H9 (cell line): Measurements from ENCODE around the gene ARFGAP2. TPM values are rescaled to one million over a fixed set of nuclear protein-coding genes. Genes with fewer than 3 reads are reported as not detected.

Source experiments
- DNase-seq: peaks from one replicate; pipeline ENCODE4 v3.0.0-alpha.2; 2017
- H2AFZ ChIP-seq: one replicate; pipeline ENCODE4 v1.6.1; 2013; ENCODE audit warnings: mild to moderate bottlenecking, low read length, control low read depth, moderate library complexity
- H2AK5ac ChIP-seq: 2 replicates; pipeline ENCODE4 v1.6.1; 2013; ENCODE audit warnings: low read length, control low read depth, mixed read lengths; ENCODE audit not compliant: insufficient read length
- H2BK120ac ChIP-seq: one replicate; pipeline ENCODE4 v1.6.1; 2013; ENCODE audit warnings: low read depth, mild to moderate bottlenecking, low read length, control low read depth, inconsistent platforms; ENCODE audit not compliant: poor library complexity, severe bottlenecking
- H2BK12ac ChIP-seq: 2 replicates; pipeline ENCODE4 v1.6.1; 2013; ENCODE audit warnings: low read length, control low read depth, mixed read lengths, low read depth; ENCODE audit not compliant: insufficient read length
- H2BK15ac ChIP-seq: 2 replicates; pipeline ENCODE4 v1.6.1; 2013; ENCODE audit warnings: low read depth, low read length, control low read depth
- H2BK20ac ChIP-seq: one replicate; pipeline ENCODE4 v1.6.1; 2013; ENCODE audit warnings: low read depth, mild to moderate bottlenecking, low read length, control low read depth, inconsistent platforms; ENCODE audit not compliant: poor library complexity, severe bottlenecking
- H2BK5ac ChIP-seq: 2 replicates; pipeline ENCODE4 v1.6.1; 2013; ENCODE audit warnings: low read length, control low read depth, mixed read lengths; ENCODE audit not compliant: insufficient read length
- H3K14ac ChIP-seq: 2 replicates; pipeline ENCODE4 v1.6.1; 2013; ENCODE audit warnings: low read length, control low read depth; ENCODE audit not compliant: insufficient read depth
- H3K18ac ChIP-seq: 2 replicates; pipeline ENCODE4 v1.6.1; 2013; ENCODE audit warnings: low read depth, mild to moderate bottlenecking, mixed read lengths, low read length, control low read depth; ENCODE audit not compliant: insufficient read length
- H3K23ac ChIP-seq: 2 replicates; pipeline ENCODE4 v1.6.1; 2013; ENCODE audit warnings: low read length, control low read depth, mixed read lengths, low read depth; ENCODE audit not compliant: insufficient read length
- H3K23me2 ChIP-seq: 2 replicates; pipeline ENCODE4 v1.6.1; 2013; ENCODE audit warnings: low read depth, mild to moderate bottlenecking, mixed read lengths, low read length, control low read depth; ENCODE audit not compliant: insufficient read length, poor library complexity, severe bottlenecking
- H3K27ac ChIP-seq: 2 replicates; pipeline ENCODE4 v1.5.1; 2013; ENCODE audit warnings: low read length, control low read depth, mixed read lengths, low read depth; ENCODE audit not compliant: insufficient read length
- H3K27me3 ChIP-seq: 2 replicates; pipeline ENCODE4 v1.6.1; 2013; ENCODE audit warnings: low read length, control low read depth, inconsistent platforms; ENCODE audit not compliant: insufficient read depth
- H3K4ac ChIP-seq: 2 replicates; pipeline ENCODE4 v1.6.1; 2013; ENCODE audit warnings: low read depth, mild to moderate bottlenecking, control low read depth, inconsistent platforms, low read length, moderate library complexity
- H3K4me1 ChIP-seq: 2 replicates; pipeline ENCODE4 v1.6.1; 2013; ENCODE audit warnings: low read length, control low read depth, inconsistent platforms; ENCODE audit not compliant: insufficient read depth
- H3K4me2 ChIP-seq: 2 replicates; pipeline ENCODE4 v1.6.1; 2013; ENCODE audit warnings: low read length, control low read depth, mixed read lengths; ENCODE audit not compliant: insufficient read length, insufficient read depth
- H3K56ac ChIP-seq: 2 replicates; pipeline ENCODE4 v1.6.1; 2013; ENCODE audit warnings: low read depth, mild to moderate bottlenecking, mixed read lengths, low read length, control low read depth; ENCODE audit not compliant: insufficient read length
- H3K79me1 ChIP-seq: 2 replicates; pipeline ENCODE4 v1.6.1; 2013; ENCODE audit warnings: low read depth, mild to moderate bottlenecking, moderate library complexity, low read length, control low read depth, inconsistent platforms; ENCODE audit not compliant: insufficient read depth, poor library complexity, severe bottlenecking
- H3K79me2 ChIP-seq: 2 replicates; pipeline ENCODE4 v1.6.1; 2013; ENCODE audit warnings: low read length, control low read depth, inconsistent platforms; ENCODE audit not compliant: insufficient read depth
- H3K9ac ChIP-seq: 2 replicates; pipeline ENCODE4 v1.6.1; 2013; ENCODE audit warnings: low read length, control low read depth, mixed read lengths; ENCODE audit not compliant: insufficient read length; ENCODE audit errors: extremely low read depth
- H3K9me3 ChIP-seq: one replicate; pipeline ENCODE4 v1.6.1; 2013; ENCODE audit warnings: low read depth, low read length, inconsistent platforms; ENCODE audit not compliant: control insufficient read depth
- H3T11ph ChIP-seq: one replicate; pipeline ENCODE4 v1.6.1; 2013; ENCODE audit warnings: mild to moderate bottlenecking, low read length, control low read depth, inconsistent platforms
- H4K20me1 ChIP-seq: one replicate; pipeline ENCODE4 v1.6.1; 2013; ENCODE audit not compliant: control insufficient read depth, insufficient read length, insufficient read depth
- H4K5ac ChIP-seq: 2 replicates; pipeline ENCODE4 v1.6.1; 2013; ENCODE audit warnings: low read depth, mild to moderate bottlenecking, mixed read lengths, low read length, control low read depth; ENCODE audit not compliant: insufficient read length
- H4K8ac ChIP-seq: replicated peaks from 2 replicates; pipeline ENCODE4 v1.6.1; 2013; ENCODE audit warnings: low read length, control low read depth, mixed read lengths, low read depth; ENCODE audit not compliant: insufficient read length
- H4K91ac ChIP-seq: 2 replicates; pipeline ENCODE4 v1.6.1; 2013; ENCODE audit warnings: low read depth, mild to moderate bottlenecking, moderate library complexity, mixed read lengths, low read length, control low read depth; ENCODE audit not compliant: insufficient read length
- H3K27ac Mint-ChIP-seq, 3 experiments: 2 replicates in 2 of 3; 3 replicates in 1 of 3; pipeline ENCODE4 v1.8.0; 2020 to 2021; ENCODE audit warnings: mixed read lengths in 3 of 3, mild to moderate bottlenecking in 1 of 3, moderate library complexity in 1 of 3
- H3K27me3 Mint-ChIP-seq: 2 replicates; pipeline ENCODE4 v1.8.0; 2021; ENCODE audit warnings: low read depth, mild to moderate bottlenecking, moderate library complexity, mixed read lengths
- H3K36me3 Mint-ChIP-seq, 3 experiments: 2 replicates in 2 of 3; 3 replicates in 1 of 3; pipeline ENCODE4 v1.8.0; 2020 to 2021; ENCODE audit warnings: low read depth in 3 of 3, mixed read lengths in 3 of 3; ENCODE audit not compliant: insufficient read depth in 1 of 3
- H3K4me1 Mint-ChIP-seq, 2 experiments: 2 replicates each; pipeline ENCODE4 v1.8.0; 2020; ENCODE audit warnings: mixed read lengths in 2 of 2
- H3K4me3 Mint-ChIP-seq, 2 experiments: 2 replicates in 1 of 2; 3 replicates in 1 of 2; pipeline ENCODE4 v1.8.0; 2020 to 2021; ENCODE audit warnings: mild to moderate bottlenecking in 2 of 2, mixed read lengths in 2 of 2, moderate library complexity in 1 of 2
- H3K9me3 Mint-ChIP-seq, 2 experiments: 2 replicates in 1 of 2; 3 replicates in 1 of 2; pipeline ENCODE4 v1.8.0; 2020; ENCODE audit warnings: mild to moderate bottlenecking in 2 of 2, mixed read lengths in 2 of 2, moderate library complexity in 1 of 2
- CTCF ChIP-seq: fragments of 200-600 bp; sonication (generic); conservative IDR thresholded peaks from 3 replicates; pipeline ENCODE4 v1.8.0; 2021; ENCODE audit warnings: antibody characterized with exemption, mild to moderate bottlenecking
- WGBS: extraction: QIAGEN DNeasy Blood & Tissue Kit; methylation state at CpG from one replicate; pipeline ENCODE4 v1.1.7; 2013; ENCODE audit warnings: missing lambda C conversion rate, low lambda C conversion rate, mixed read lengths; ENCODE audit not compliant: insufficient read length; ENCODE audit errors: extremely low coverage; 5-methylcytosine and 5-hydroxymethylcytosine counted together
- total RNA-seq: library from RNA; stranded (reverse); gene quantifications from 2 replicates; pipeline ENCODE4 v1.2.1, GENCODE V29; 2021

ARFGAP2 gene
- total RNA-seq, 1 experiment from 2014 or later = 72.3 TPM

GRCh38 chr11:47152953-47153950 lies 23.4 kb downstream of the ARFGAP2 start:
- peak overlapping the region; percentile 7 for H3K4me2 ChIP-seq
- H2BK12ac ChIP-seq = no peak overlapping the region
- no peaks in the 10 kb centered on the region for H3K79me2 ChIP-seq
- H3K9me3 Mint-ChIP-seq = no peaks in the 10 kb centered on the region
- H4K8ac ChIP-seq = no peak overlapping the region
- no peak overlapping the region for H2BK15ac ChIP-seq
- H2BK5ac ChIP-seq = no peak overlapping the region
- no peaks in the 10 kb centered on the region for H3K27me3 ChIP-seq
- H2AK5ac ChIP-seq = no peak overlapping the region
- H3K4me1 ChIP-seq = peaks cover 3% of the 10 kb centered on the region; the same call in 1 of the 2 replicates
- peaks cover 22 to 28% of the 10 kb centered on the region in 2 experiments for H3K4me1 Mint-ChIP-seq
- WGBS = no CpG with 5 or more reads among the region's 11 CpGs
- H3K27ac ChIP-seq = no peak overlapping the region
- no peaks in the 10 kb centered on the region for H3K9me3 ChIP-seq
- peak overlapping the region; percentile 7 for H3K9ac ChIP-seq
- H3K23ac ChIP-seq = no peak overlapping the region
- TF ChIP-seq CTCF = peak; percentile 99
- no peak overlapping the region for H4K91ac ChIP-seq
- H4K20me1 ChIP-seq = no peaks in the 10 kb centered on the region
- H3K4me3 Mint-ChIP-seq = no peak overlapping the region; a peak in 1 of 5 replicates
- no peaks in the 10 kb centered on the region for H3K79me1 ChIP-seq
- 0 out of 7 replicates have a peak, but pooled peaks cover 0 to under 1% (median 0%) of the 10 kb centered on the region in 3 experiments for H3K36me3 Mint-ChIP-seq
- H3K4ac ChIP-seq = no peak overlapping the region
- H3K27ac Mint-ChIP-seq = peak overlapping the region in 2 of 3 experiments; percentile 5 to 85; a peak in 2 of 7 replicates
- no peak overlapping the region for H4K5ac ChIP-seq
- no peak overlapping the region for H2AFZ ChIP-seq
- H3K18ac ChIP-seq = no peak overlapping the region
- no peak overlapping the region for H3K14ac ChIP-seq
- no peak overlapping the region for H3T11ph ChIP-seq
- H3K27me3 Mint-ChIP-seq = no peaks in the 10 kb centered on the region
- peak; percentile 88 for DNase-seq
- no peak overlapping the region for H2BK120ac ChIP-seq
- no peaks in the 10 kb centered on the region for H3K23me2 ChIP-seq
- no peak overlapping the region for H2BK20ac ChIP-seq
- no peak overlapping the region for H3K56ac ChIP-seq
